Heart left ventricle (tissue), 13 donors: ENCODE measurements around the gene LSM12.

ENCODE experiments used
- POLR2A ChIP-seq, 2 donors: fragments of 450-650 bp; IDR thresholded peaks; one replicate each; pipeline ENCODE4 v1.6.1; 2017; ENCODE audit warnings: antibody characterized with exemption in 2 of 2, mild to moderate bottlenecking in 2 of 2, moderate library complexity in 2 of 2
- TF ChIP-seq, protein P1 (sequence below), 12 donors: fragments of 200-600 bp; sonication (generic) in 4 of 12; IDR thresholded peaks; one replicate each; pipeline versions ENCODE4 v1.5.0 to v1.8.0; 2018 to 2022; ENCODE audit warnings: antibody characterized with exemption in 12 of 12, mild to moderate bottlenecking in 5 of 12
- donor health status: ischemic (EF 13 %, LVEDD 7.1; RV severe dilation, severe dysfunction).
- donor health status: DM: no; HTN: yes; CAD: no.
- donor health status: DM: no; HTN: no; CAD: no.
- donor health status: ischemic (EF 25% LVEDD 6.9; RV normal size, moderate dysfunction).
- donor health status: ischemic (EF 25% LVEDD 5.7; RV mildly dilated, moderate dysfunction).
- donor health status: ischemic (EF 35%, LVEDD 5.7; RV mildly dilated, moderate dysfunction).
- donor health status: nonischemic (EF 11% LVEDD 7.7; RV severe dilation, severe dysfunction).
- donor health status: DM: yes; HTN: yes; CAD: no.
- donor health status: PGD.
- donor health status: ischemic (EF 29% LVEDD 5.4; RV normal size, mild dysfunction).
- donor health status: nonischemic (EF 23%, LVEDD 6.1; RV moderate dilation, normal function).

DNA sequence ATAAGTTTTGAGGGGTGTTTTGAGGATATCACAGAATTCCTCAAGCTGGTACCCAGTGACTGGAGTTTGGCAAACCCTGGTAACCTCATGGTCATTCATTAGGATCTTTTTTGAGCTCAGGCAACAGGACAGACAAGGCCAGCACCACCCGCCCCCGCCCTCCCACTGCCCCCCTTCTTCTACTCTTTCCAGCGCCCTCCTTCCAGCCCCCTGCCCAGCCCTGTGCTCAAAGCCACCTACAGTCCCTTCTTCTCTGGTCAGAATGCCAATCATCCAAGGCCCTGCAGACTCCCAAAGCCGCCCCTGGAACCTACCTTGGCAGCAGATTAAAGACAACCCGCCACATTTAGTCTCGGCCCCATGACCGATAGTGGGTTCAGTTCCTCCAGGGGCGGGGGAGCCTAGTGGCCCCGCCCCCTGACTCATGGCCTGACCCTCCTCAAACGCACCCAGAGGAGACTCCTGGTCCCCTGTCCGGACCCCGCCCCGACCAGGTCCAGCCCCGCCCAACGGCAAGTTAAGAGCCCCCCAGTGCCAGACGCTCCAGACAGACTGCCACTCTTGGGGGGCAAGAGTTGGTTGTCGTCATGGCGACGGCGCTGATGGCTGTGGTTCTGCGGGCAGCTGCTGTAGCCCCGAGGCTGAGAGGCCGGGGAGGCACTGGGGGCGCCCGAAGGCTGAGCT, 62.3 kb downstream of the LSM12 start, which contains the start of gene NAGS:
- TF ChIP-seq, protein P1, sequence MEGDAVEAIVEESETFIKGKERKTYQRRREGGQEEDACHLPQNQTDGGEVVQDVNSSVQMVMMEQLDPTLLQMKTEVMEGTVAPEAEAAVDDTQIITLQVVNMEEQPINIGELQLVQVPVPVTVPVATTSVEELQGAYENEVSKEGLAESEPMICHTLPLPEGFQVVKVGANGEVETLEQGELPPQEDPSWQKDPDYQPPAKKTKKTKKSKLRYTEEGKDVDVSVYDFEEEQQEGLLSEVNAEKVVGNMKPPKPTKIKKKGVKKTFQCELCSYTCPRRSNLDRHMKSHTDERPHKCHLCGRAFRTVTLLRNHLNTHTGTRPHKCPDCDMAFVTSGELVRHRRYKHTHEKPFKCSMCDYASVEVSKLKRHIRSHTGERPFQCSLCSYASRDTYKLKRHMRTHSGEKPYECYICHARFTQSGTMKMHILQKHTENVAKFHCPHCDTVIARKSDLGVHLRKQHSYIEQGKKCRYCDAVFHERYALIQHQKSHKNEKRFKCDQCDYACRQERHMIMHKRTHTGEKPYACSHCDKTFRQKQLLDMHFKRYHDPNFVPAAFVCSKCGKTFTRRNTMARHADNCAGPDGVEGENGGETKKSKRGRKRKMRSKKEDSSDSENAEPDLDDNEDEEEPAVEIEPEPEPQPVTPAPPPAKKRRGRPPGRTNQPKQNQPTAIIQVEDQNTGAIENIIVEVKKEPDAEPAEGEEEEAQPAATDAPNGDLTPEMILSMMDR (IDR thresholded peaks at IDR 0.05): no peak
- TF ChIP-seq POLR2A (IDR thresholded peaks at IDR 0.05): no peak
